ENCODE measurements around the gene SKI.

Gene SKI

DNA sequence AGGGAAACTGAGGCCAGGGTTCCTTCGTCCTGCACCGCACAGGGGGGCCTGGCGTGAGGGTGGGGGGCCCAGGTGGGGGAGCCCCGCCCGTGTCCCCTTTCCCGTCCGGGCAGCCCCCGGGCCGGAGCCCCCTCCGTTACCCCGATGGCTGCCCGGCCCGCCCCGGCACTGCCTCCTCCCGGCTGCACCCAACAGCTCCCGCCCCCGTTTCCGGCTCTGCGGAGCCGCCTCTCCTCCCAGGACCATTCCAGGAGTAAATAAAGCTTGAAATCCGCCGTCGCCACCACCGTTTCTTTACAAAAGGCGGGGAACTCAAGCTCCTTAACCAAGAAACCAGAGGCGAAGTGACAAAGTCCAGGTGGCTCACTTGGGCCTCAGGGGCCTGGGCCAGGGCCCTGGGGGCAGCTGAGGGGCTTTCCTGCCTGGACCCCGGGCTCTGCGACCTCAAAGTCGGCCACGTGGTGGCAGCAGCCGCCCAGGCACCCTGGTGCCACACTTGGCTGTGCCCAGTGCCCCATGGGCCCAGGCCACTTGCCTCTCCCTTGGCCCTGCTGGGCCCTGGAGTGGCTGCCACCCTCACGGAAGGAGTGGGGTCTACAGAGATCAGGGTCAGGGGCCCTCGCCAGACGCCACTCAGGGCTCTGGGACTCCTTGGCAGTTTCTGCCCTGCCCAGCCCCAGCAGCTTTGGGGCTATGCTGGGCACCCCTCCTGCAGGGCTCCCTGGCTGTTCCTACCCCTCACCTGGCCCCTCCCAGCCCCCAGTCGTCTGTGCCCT, 33.0 kb upstream of the SKI start:
- no peak for DNase-seq

- no peak for DNase-seq
Observed at GRCh38 chr1:2195785-2196184, 32.3 kb upstream of the SKI start.

DNA sequence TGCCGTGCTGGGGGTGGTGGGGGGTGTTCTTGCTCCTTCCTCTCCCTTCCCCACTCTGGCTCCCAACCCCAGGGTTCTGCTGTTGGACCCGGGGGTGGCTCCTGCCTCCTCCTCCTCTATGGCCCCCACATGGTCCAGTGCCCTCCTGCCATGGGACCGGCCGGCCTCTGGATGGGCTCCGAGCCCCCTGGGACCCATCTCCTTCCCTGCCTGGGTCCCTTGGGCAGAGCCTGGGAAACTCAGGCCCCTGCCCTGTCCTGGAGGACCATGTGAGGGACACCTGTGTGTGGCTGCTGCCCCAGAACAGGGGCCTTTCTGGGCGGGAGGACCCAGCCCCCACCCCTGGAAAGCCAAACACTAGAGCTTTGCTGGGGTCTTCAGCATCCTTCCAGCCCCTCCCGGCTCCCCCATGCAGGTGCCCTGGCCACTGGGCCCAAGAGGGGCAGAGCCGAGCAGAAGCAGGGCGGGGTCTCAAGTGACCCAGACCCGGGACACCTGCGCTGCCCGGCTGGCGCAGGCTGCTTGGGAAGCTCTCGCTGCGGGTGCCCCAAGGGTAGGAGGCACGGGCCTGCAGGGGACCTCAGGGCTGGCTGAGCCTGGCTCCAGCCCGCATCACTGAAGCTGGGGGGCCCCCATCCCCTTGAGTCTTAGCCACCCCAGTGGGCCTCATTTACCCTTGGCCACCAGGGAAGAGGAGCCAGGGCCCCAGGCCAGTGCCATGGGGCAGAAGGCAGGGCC, 31.0 kb upstream of the SKI start:
- no peak for DNase-seq

- DNase-seq, result no peak
Observed at GRCh38 chr1:2197707-2198165, 30.4 kb upstream of the SKI start.

- DNase-seq, result no peak
Observed at GRCh38 chr1:2198571-2198970, 29.5 kb upstream of the SKI start.

- DNase-seq, result no peak
Observed at GRCh38 chr1:2199042-2199810, 28.9 kb upstream of the SKI start.

- DNase-seq, result no peak
Observed at GRCh38 chr1:2200308-2200943, 27.7 kb upstream of the SKI start.

DNA sequence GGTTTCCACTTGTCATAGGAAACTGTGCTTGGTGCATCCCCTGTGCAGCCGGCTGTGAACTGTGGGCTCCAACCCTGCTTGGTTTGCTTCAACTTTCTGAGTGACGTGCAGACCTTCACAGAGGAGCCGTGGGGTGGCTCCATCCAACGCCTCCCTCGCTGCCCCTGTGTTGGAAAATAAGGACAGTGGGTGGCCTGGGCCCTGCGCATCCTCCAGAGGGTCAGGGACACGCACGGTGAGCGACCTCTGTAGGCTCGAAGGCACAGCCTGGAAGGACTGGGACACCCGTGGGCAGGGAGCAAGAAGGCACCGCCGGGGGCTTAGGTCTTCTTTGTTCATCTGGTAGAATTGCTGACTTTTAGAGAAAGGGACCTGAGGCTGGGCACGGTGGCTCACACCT, 27.1 kb upstream of the SKI start:
- no peak for DNase-seq

DNA sequence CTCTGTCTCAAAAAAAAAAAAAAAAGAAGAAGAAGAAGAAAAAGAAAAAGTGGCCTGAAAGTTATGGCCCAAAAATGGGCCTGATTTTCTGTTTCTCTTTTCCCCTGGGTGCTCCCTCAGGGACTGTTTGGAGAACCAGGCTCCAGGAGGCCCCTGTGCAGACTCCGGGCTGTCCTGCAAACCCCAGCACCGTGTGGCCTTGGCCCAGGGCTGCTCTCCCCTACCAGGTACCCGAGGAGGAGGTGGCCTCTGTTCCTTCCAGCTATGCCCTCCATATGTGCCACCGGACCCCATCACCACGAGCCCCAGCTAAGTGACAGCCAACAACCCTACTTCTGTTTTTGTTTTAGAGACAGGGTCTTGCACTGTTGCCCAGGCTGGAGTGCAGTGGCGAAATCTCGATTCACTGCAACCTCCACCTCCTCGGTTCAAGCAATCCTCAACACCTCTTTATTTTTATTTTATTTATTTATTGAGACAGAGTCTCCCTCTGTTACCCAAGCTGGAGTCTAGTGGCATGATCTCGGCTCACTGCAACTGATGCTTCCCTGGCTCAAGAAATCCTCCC, 26.0 kb upstream of the SKI start:
- DNase-seq, result no peak

DNA sequence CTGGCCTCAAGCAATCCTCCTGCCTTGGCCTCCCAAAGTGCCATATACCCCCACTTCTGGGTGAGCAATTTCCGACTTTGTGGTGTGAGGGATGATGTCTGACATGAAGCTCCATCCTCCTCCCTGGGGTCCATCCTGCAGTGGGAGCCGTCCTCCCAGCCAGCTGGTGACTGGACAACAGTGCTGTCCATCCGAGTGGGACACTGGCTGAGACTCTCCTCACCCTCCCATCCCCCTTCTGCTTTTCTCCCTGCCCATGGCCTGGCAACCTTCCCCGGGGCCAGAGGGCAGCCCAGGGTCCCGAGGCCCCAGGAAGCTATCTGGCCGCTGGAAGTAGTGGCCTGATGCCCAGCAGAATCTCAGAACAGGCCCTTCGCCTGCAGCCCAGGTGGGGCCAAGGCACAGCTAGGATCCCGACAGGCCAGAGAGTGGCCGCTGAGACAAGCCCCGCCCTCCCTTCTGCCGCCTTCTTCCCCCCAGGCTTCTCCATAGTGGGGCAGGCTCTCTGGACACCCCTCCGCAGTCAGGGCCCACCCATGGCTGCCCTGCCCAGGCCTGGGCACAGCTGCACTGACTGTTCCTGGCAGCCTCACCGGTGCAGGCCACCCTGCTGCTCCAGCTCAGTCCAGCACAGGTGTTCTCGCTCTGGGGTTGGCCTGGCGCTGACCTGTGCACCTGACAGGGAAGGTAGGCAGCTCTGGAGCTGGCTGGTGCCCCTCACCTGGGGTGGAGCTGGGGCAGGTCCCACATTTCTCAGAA, 25.1 kb upstream of the SKI start:
- no peak for DNase-seq

DNA sequence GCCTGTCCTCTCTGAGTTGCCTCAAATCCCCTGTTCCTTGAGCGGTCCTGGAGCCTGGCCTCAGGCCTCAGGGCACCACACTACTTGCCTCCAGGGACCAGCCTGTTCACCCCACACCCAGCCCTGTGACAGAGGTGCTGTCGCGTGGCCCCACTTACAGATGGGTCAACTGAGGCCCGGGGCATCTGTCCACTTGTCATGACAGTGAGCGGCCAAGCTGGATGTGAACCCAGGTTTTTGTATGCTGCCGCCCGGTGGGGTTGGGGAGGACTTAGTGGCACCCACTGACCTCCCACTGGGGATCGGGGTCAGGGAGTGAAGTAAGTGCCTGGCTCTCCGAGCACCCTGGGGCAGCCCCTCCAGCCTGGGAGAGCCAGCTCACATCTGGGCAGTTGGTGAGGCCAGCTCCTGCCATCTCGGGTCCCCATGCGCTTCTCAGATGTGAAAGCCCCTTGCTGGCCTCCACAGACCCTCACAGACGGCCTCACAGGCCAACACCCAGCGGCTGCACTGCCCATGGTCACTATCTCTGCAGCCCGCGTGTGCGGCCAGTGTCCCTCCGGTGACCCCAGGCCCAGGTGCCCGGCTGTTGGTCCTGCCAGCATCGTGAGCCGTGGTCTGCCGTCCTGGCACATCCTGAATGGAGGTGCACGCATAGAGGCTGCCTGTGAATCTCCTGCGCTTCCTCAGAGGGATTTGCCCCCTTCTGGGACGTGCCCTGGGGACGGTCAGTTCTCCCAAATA, 24.3 kb upstream of the SKI start:
- no peak for DNase-seq

GRCh38 chr1:2204415-2205190, 23.5 kb upstream of the SKI start:
- DNase-seq, result no peak

- DNase-seq, result no peak
Observed at GRCh38 chr1:2205191-2205952, 22.7 kb upstream of the SKI start.

GRCh38 chr1:2206813-2207487, 21.2 kb upstream of the SKI start:
- no peak for DNase-seq

- DNase-seq, result no peak
Observed at GRCh38 chr1:2208309-2209239, 19.5 kb upstream of the SKI start.

DNA sequence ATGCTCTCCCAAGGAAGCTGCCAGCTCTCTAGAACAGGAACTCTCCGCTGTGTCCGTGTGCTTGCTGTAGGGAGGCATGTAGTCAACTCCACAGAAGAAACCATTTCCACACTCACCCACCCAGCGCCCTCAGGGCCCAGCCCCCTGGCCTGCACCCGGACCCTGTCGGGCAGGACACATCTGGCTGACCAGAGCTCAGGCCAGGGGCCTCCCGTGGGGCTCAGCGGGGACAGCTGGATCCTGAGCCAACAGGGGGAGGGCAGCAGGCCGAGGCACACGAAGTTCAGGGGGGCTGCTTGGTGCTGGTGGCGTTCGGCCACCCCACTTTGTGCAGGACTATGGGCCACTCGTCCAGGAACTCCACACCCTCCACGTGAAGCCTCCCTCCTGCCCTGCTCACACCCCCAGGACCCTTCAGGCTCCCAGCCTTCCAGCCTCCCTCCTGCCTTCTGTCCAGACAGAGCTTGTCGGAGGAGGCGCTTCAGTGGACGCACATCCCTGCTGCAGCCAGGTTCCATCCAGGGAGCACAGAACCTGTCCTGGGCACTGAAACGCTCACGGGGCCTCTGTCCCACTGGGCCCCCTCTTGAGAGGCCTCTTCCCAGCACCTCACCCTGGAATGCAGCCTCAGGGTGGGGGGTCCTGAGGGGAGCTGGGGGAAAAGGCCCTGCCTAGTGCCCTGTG, 18.6 kb upstream of the SKI start:
- no peak for DNase-seq

- no peak for DNase-seq
Observed at GRCh38 chr1:2210084-2210653, 17.9 kb upstream of the SKI start.

Measured in SIG-M5 (cell line).